Measurements from ENCODE around the gene TOLLIP.

DNA sequence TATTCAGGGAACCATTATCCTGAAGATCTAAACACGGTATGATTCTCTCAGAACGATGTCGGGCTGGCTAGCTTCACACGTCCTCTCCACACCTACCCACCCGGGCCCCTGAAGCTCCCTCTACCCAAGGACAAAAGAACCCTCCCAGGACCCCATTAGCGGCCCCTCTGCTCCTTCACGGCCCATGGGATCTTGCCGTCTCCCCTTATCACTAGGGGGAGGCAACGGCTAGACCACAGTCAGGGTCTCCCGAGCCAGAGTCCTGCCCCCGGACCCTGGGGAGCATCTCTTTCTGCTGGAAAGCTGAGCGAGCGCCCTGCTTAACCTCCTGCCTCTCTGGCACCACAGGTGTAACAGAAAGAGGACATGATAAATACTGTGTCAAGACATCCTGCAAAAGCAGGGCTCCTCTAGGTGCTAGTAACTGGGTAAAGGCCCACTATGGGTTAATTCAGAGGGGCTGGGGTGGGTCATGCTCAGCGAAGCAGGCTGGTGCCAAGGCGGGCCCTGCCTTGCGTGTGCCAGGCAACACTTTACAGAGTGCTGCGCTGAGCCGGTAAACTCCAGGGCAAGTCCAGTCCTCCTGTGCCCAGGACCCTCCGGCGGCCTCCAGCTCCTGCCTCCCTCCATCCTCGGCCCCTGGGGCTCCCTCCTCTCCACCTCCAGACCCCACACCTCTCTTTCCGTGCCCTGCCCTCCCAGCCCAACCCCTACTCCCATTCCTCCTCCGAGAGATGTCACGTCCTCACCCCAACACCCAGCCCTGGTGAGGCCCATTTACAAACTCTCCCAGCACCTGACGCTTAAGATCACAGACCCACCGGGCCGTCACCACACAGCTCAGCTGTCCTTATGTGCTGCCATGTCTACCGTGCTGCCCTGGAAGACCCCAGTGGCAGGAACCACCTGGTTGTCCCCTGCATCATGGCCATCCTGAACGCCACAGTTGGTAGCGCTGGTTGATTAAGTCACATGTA, 3.0 kb downstream of the TOLLIP start:
- TF ChIP-seq RBBP5 (IDR thresholded peaks at IDR 0.05; ENCODE audit: borderline replicate concordance, insufficient read depth, low read length, poor library complexity, severe bottlenecking) (no peak), EZH2 (IDR thresholded peaks at IDR 0.05; ENCODE audit: borderline replicate concordance, low read depth, low read length) (no peak)

All from K562 (cell line).